Smooth muscle cell of trachea (primary cell): ENCODE results near the gene LHB. TPM values are rescaled to one million over a fixed set of nuclear protein-coding genes. Genes with fewer than 3 reads are reported as not detected.

ENCODE experiments used
- total RNA-seq: library from RNA; depleted of rRNA; stranded (reverse); fragments of >200 nt; gene quantifications from 2 replicates; pipeline ENCODE4 v1.2.1, GENCODE V29; 2014

Gene LHB
- not detected in 2 replicates for total RNA-seq

GRCh38 chr19:49017041-49017665 lies at the start of gene LHB:
TSS of gene LHB (minus strand) at chr19:49017091. CDS start at chr19:49017081, 10 bp downstream.

DNA sequence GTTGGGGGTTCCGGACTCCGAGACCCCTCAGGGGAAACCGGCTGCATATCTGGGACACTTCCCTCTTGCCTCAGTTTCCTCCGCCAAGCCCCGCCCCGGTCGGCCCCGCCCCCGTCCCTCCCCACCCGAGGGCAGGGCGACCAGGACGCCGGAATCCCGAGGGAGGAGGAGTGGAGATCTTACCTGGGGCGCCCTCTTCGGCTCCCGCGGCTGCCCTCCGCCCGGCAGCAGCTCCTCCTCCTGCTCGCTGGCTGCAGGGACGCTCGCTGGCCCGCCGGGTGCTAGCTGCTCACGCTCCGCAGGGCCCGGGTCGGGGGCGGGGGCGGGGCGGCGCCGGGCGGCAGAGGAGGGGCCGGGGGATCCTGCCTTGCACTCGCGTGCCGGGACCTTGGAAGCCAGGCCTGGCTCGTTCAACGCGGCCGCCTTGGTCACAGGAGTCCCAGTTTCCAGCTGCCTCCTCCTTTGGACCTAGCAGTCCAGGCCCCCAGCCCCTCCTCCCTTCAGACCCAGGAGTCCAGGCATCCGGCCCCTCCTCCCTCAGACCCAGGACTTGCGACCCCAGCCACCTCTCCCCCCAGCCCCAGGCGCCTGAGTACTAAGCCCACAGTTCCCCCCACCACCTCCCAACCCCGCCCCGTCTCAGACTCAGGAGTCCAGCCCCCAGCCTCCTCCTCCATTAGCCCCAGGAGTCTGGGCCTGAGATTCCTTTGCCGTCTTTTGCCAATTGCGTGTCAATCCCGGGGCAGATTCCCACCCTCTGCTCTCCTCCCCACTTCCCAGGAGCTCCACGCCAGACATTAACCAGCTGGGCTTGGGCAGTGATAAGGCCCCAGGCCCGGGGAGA lies 48.1 kb upstream of the LHB start, which contains the start of gene NTF4:
TSS of gene NTF4 (minus strand) at position 51 of the 844 bp plus-strand sequence. CDS start 2,821 bp downstream, outside the sequence.

DNA sequence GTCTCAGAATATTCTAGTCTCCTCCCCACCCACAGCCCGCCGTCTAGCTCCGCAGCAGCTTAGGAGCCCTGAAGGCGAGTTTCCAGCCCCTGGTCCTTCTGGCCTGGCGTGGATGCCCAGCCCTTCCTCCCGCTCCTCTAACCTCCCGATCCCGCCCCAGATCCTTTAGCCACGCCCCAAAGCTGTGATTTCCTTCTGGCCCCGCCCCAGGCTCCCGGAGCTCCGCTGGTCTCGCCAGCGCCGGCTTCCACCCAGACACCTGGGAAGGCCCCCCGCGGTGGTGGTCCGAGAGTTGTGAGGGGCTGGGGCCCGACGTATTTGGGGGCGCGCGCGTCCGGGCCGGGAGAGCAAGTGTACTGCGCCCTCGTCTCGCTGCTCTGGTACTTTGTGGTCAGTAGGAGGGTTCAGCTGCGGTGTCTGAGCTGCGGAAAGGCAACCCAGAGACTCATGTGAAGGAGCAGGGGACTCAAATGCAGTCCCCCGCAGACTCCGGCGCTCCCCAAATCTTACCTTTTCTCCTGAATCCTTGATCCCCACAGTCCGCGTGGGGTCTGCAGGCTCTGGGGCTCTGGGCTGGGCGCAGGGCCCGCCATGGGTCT lies 40.8 kb upstream of the LHB start, which contains the start of gene CGB7:
TSS of gene CGB7 (minus strand) at position 114 of the 599 bp plus-strand sequence. CDS start 2,374 bp downstream, outside the sequence.

GRCh38 chr19:49049011-49049410 lies 32.1 kb upstream of the LHB start, which contains the start of gene CGB8:
TSS of gene CGB8 (minus strand) at chr19:49049111. CDS start at chr19:49048739, 372 bp downstream.

DNA sequence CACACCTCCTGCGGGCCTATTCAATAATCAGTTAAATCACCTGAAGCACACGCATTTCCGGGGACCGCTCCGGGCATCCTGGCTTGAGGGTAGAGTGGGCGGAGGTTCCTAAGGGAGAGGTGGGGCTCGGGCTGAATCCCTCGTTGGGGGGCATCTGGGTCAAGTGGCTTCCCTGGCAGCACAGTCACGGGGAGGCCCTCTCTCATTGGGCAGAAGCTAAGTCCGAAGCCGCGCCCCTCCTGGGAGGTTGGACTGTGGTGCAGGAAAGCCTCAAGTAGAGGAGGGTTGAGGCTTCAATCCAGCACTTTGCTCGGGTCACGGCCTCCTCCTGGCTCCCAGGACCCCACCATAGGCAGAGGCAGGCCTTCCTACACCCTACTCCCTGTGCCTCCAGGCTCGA lies 26.7 kb upstream of the LHB start, which contains the start of gene CGB5:
TSS of gene CGB5 (plus strand) at position 301 of the 400 bp plus-strand sequence. CDS start 362 bp downstream, outside the sequence.

GRCh38 chr19:49036815-49037214 lies 19.9 kb upstream of the LHB start, which contains the start of gene CGB1:
TSS of gene CGB1 (minus strand) at chr19:49036895. CDS start at chr19:49036711, 184 bp downstream.

DNA sequence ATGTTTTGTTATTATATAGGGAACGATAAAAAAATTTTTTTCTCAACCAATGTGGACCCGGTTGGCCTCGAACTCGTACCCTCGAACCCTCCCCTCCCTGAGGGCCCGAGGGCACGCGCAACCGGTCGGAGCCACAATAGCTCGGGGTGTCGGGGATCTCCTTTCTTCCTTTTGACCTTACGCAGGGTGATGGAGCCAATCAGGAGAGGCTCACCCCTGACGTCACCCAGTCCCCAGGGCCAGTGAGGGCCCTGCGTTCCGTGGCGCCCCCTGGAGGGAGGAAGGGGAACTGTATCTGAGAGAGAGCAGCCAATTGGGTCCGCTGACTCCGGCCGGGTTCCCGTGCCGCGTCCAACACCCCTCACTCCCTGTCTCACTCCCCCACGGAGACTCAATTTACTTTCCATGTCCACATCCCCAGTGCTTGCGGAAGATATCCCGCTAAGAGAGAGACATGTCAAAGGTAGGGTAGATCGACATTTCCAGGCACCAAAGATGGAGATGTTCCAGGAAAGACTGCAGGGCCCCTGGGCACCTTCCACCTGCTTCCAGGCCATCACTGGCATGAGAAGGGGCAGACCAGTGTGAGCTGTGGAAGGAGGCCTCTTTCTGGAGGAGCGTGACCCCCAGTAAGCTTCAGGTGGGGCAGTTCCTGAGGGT lies 14.9 kb upstream of the LHB start, which contains the start of gene CGB2:
TSS of gene CGB2 (plus strand) at position 249 of the 660 bp plus-strand sequence. CDS start at position 455, 206 bp downstream.

GRCh38 chr19:49024233-49024632 lies 7.3 kb upstream of the LHB start, which contains the start of gene CGB3:
TSS of gene CGB3 (minus strand) at chr19:49024333. CDS start at chr19:49023971, 362 bp downstream.

DNA sequence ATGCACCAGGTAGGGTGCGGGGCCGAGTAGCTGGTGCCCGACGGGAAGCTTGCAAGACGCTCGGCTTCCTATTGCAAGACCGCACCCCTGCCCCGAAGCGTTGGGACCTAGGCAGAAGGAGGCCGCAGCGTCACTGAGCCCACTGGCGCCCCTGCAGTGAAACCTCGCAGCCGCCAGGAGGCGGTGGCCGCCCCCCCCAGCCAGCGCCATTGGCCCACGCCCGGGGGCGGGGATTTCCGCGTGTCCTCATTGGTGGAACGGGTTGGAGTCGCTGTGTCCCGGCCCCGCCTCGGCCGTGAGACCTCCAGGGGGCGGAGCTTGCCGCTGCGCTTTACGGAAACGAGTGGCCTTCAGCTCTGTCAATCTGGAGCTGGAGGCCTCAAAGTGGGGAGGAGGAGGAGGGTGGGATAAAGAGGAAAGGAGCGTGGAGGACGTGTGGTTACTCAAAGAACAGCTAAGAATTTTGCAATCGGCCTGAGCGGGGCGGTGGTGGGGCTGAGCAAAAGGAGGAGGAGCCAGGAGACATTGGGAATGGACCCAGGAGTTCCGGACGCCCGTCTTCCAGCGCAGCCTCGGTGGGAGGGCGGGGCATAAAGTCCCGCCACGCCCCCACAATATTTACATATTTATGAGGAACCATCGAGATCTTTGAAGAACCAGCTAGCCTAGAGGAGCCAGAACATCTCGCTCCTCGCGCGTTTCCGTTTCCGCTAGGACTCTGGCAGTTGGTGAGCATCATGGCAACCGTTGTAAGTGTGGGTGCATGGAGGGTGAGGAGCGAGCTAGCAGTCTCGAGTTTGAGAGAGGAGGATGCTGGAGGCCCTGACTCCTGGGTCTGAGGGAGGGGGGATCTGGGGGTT lies 23.5 kb downstream of the LHB start, which contains the start of the genes GYS1 and RUVBL2:
TSS of gene GYS1 (minus strand) at position 135 of the 860 bp plus-strand sequence. CDS start 197 bp downstream, outside the sequence.
TSS of gene RUVBL2 (plus strand) at position 713 of the 860 bp plus-strand sequence. CDS start at position 738, 25 bp downstream.

Other genes with a start within 250 kb of the LHB start
- 46.4 and 51.6 TPM in 2 replicates for gene BCAT2, start 206.1 kb downstream of the LHB start, total RNA-seq
- 6.0 TPM in 2 replicates for gene HSD17B14, start 180.6 kb downstream of the LHB start, total RNA-seq
- 33.5 and 35.4 TPM in 2 replicates for gene PLEKHA4, start 148.5 kb downstream of the LHB start, total RNA-seq
- 70.0 and 111 TPM in 2 replicates for gene PPP1R15A, start 144.7 kb downstream of the LHB start, total RNA-seq
- 0.44 and 1.7 TPM in 2 replicates for gene TULP2, start 118.3 kb downstream of the LHB start, total RNA-seq
- 185 and 330 TPM in 2 replicates for gene NUCB1, start 116.8 kb downstream of the LHB start, total RNA-seq
- not detected in 2 replicates for gene DHDH, start 83.4 kb downstream of the LHB start, total RNA-seq
- gene BAX, start 62.2 kb downstream of the LHB start, total RNA-seq = 84.1 and 144 TPM in 2 replicates
- 3,972 and 15,717 TPM in 2 replicates for gene FTL, start 51.8 kb downstream of the LHB start, total RNA-seq
- gene GYS1, start 23.8 kb downstream of the LHB start, total RNA-seq = 41.5 and 53.4 TPM in 2 replicates
- gene RUVBL2, start 23.2 kb downstream of the LHB start, total RNA-seq = 175 and 353 TPM in 2 replicates
- gene CGB3, start 7.2 kb upstream of the LHB start, total RNA-seq = not detected in 2 replicates
- gene CGB2, start 14.8 kb upstream of the LHB start, total RNA-seq = not detected in 2 replicates
- not detected in 2 replicates for gene CGB1, start 19.8 kb upstream of the LHB start, total RNA-seq
- not detected in 2 replicates for gene CGB5, start 26.8 kb upstream of the LHB start, total RNA-seq
- not detected in 2 replicates for gene CGB8, start 32.0 kb upstream of the LHB start, total RNA-seq
- not detected in 2 replicates for gene CGB7, start 40.7 kb upstream of the LHB start, total RNA-seq
- gene NTF4, start 47.7 kb upstream of the LHB start, total RNA-seq = not detected in 2 replicates
- gene KCNA7, start 55.6 kb upstream of the LHB start, total RNA-seq = not detected in 2 replicates
- 116 and 242 TPM in 2 replicates for gene SNRNP70, start 68.4 kb upstream of the LHB start, total RNA-seq
- 6.3 and 7.4 TPM in 2 replicates for gene LIN7B, start 97.3 kb upstream of the LHB start, total RNA-seq
- gene C19orf73, start 102.1 kb upstream of the LHB start, total RNA-seq = 0.99 TPM in 1 of 2 replicates, not detected in the other
- gene PPFIA3, start 102.5 kb upstream of the LHB start, total RNA-seq = 1.0 and 1.5 TPM in 2 replicates
- not detected in 2 replicates for gene HRC, start 138.3 kb upstream of the LHB start, total RNA-seq
- gene TRPM4, start 140.7 kb upstream of the LHB start, total RNA-seq = 23.0 and 27.0 TPM in 2 replicates